Heart left ventricle (tissue), 16 donors: ENCODE measurements around the gene TMEM106B. TPM values are rescaled to one million over a fixed set of nuclear protein-coding genes. Genes with fewer than 3 reads are reported as not detected.
A peak's percentile ranks its signal among the peaks of the same experiment; 100 is the strongest.

Experiments used
- ATAC-seq, 4 donors: fragments of 200-7000 bp; cut with Tn5 transposase; one replicate each; pipeline ENCODE4 v1.9.1; 2020 to 2022; ENCODE audit warnings: moderate library complexity in 4 of 4, mild to moderate bottlenecking in 3 of 4, moderate number of reproducible peaks in 1 of 4
- DNase-seq, 5 donors: peaks; one replicate each; pipeline ENCODE4 v3.0.0-alpha.2; 2020
- H3K27ac ChIP-seq, 12 donors: fragments of 200-600 bp; sonication (generic) in 4 of 12; one replicate each; pipeline versions ENCODE4 v1.5.0 to v1.8.0; 2016 to 2022; ENCODE audit warnings: mild to moderate bottlenecking in 2 of 12
- H3K27me3 ChIP-seq, 9 donors: fragments of 200-600 bp; sonication (generic) in 2 of 9; one replicate each; pipeline versions ENCODE4 v1.5.1 to v1.8.0; 2016 to 2022; ENCODE audit warnings: mild to moderate bottlenecking in 3 of 9
- H3K36me3 ChIP-seq, 9 donors: fragments of 200-600 bp; sonication (generic) in 2 of 9; one replicate each; pipeline versions ENCODE4 v1.5.0 to v1.8.0; 2018 to 2022; ENCODE audit warnings: mild to moderate bottlenecking in 2 of 9
- H3K4me1 ChIP-seq, 12 donors: fragments of 200-600 bp; sonication (generic) in 4 of 12; one replicate each; pipeline versions ENCODE4 v1.5.0 to v1.8.0; 2016 to 2022; ENCODE audit warnings: mild to moderate bottlenecking in 3 of 12
- H3K4me3 ChIP-seq, 12 donors: fragments of 200-600 bp; sonication (generic) in 4 of 12; one replicate each; pipeline versions ENCODE4 v1.5.0 to v1.8.0; 2017 to 2022; ENCODE audit warnings: mild to moderate bottlenecking in 9 of 12, moderate library complexity in 4 of 12
- H3K9me3 ChIP-seq, 12 donors: fragments of 200-600 bp; sonication (generic) in 4 of 12; one replicate each; pipeline versions ENCODE4 v1.5.0 to v1.8.0; 2016 to 2022; ENCODE audit warnings: mild to moderate bottlenecking in 1 of 12
- POLR2A ChIP-seq, 2 donors: fragments of 450-650 bp; IDR thresholded peaks; one replicate each; pipeline ENCODE4 v1.6.1; 2017; ENCODE audit warnings: antibody characterized with exemption in 2 of 2, mild to moderate bottlenecking in 2 of 2, moderate library complexity in 2 of 2
- WGBS, 4 donors: extraction: QIAGEN DNeasy Blood & Tissue Kit in 2 of 4; methylation state at CpG; one replicate each; pipeline versions ENCODE4 v1.1.5 to v1.1.7; 2013 to 2018; 5-methylcytosine and 5-hydroxymethylcytosine counted together
- intact Hi-C, 10 donors: fragments of 100-400 bp; cut with DNase I; formaldehyde crosslinking; loops; one replicate each; pipeline versions ENCODE4 v1.11.1 to v1.14.2; 2022
- polyA plus RNA-seq, 2 donors: library from polyadenylated mRNA; stranded (reverse); fragments of 200-250 nt; gene quantifications; one replicate each; pipeline ENCODE4 v1.2.3, GENCODE V29; 2013
- total RNA-seq, 9 donors: library from RNA; depleted of rRNA in 2 of 9; stranded (reverse); fragments of >200 nt in 2 of 9; fragmentation: NEBNext Ultra II Directional in 3 of 9; extraction: Animal tissue kit (Norgen Biotek cat#: 25700) in 3 of 9; gene quantifications; one replicate each; pipeline versions ENCODE4 v1.1.0 to v1.2.4, GENCODE V29; 2016 to 2023
- TF ChIP-seq, protein P1 (sequence below), 12 donors: fragments of 200-600 bp; sonication (generic) in 4 of 12; IDR thresholded peaks; one replicate each; pipeline versions ENCODE4 v1.5.0 to v1.8.0; 2018 to 2022; ENCODE audit warnings: antibody characterized with exemption in 12 of 12, mild to moderate bottlenecking in 5 of 12
- donor health status: ischemic (EF 13 %, LVEDD 7.1; RV severe dilation, severe dysfunction).
- donor health status: healthy with polysubstance abuse.
- donor health status: DM: no; HTN: yes; CAD: no.
- donor health status: DM: no; HTN: no; CAD: no.
- donor health status: ischemic (EF 25% LVEDD 6.9; RV normal size, moderate dysfunction).
- donor health status: ischemic (EF 25% LVEDD 5.7; RV mildly dilated, moderate dysfunction).
- donor health status: healthy.
- donor health status: DM: yes; HTN: yes; CAD: no.
- donor health status: ischemic (EF 35%, LVEDD 5.7; RV mildly dilated, moderate dysfunction).
- donor health status: nonischemic (EF 11% LVEDD 7.7; RV severe dilation, severe dysfunction).
- donor health status: DM: yes; HTN: yes; CAD: no.
- donor health status: PGD.
- donor health status: ischemic (EF 29% LVEDD 5.4; RV normal size, mild dysfunction).
- donor health status: nonischemic (EF 23%, LVEDD 6.1; RV moderate dilation, normal function).

TMEM106B gene
- total and polyA plus RNA-seq, 11 donors = 11.5 to 54.1 (median 45.8) TPM

GRCh38 chr7:12210179-12211053, 678 bp upstream of the TMEM106B start:
- ATAC-seq (peak; percentile 35 to 63 (median 59)), DNase-seq (no peak)
- Histone ChIP-seq H3K36me3 (peaks cover 0 to 9% (median 5%) of the 10 kb centered on the region in 9 donors), H3K4me1 (peaks cover 0 to 22% (median 12%) of the 10 kb centered on the region in 12 donors), H3K27ac (peak overlapping the region; percentile 82 to 97 (median 94)), H3K27me3 (peaks cover 0 to 4% (median 0%) of the 10 kb centered on the region in 9 donors), H3K9me3 (no peaks in the 10 kb centered on the region), H3K4me3 (peak overlapping the region; percentile 57 to 91 (median 84))
- intact Hi-C loops = loop anchor here in 1 of 10 donors (10.0 kb wide), 1 partner anchor 376 kb away; the partner anchor contains the start of gene THSD7A
- 3 to 4% (median 3%) methylated on average over 26 of the region's 26 CpGs for WGBS, 4 donors
- TF ChIP-seq, protein P1, sequence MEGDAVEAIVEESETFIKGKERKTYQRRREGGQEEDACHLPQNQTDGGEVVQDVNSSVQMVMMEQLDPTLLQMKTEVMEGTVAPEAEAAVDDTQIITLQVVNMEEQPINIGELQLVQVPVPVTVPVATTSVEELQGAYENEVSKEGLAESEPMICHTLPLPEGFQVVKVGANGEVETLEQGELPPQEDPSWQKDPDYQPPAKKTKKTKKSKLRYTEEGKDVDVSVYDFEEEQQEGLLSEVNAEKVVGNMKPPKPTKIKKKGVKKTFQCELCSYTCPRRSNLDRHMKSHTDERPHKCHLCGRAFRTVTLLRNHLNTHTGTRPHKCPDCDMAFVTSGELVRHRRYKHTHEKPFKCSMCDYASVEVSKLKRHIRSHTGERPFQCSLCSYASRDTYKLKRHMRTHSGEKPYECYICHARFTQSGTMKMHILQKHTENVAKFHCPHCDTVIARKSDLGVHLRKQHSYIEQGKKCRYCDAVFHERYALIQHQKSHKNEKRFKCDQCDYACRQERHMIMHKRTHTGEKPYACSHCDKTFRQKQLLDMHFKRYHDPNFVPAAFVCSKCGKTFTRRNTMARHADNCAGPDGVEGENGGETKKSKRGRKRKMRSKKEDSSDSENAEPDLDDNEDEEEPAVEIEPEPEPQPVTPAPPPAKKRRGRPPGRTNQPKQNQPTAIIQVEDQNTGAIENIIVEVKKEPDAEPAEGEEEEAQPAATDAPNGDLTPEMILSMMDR (IDR thresholded peaks at IDR 0.05) = no peak
- TF ChIP-seq POLR2A (IDR thresholded peaks at IDR 0.05) = no peak

GRCh38 chr7:12211711-12212485, 804 bp downstream of the TMEM106B start:
- intact Hi-C loops = loop anchor here in 1 of 10 donors (10.0 kb wide), 1 partner anchor 377 kb away; the partner anchor contains the start of gene THSD7A
- H3K36me3 ChIP-seq = peaks cover 0 to 22% (median 17%) of the 10 kb centered on the region in 9 donors
- H3K9me3 ChIP-seq = no peaks in the 10 kb centered on the region
- TF ChIP-seq, protein P1 (IDR thresholded peaks at IDR 0.05) = no peak
- TF ChIP-seq POLR2A (IDR thresholded peaks at IDR 0.05) = no peak
- H3K4me1 ChIP-seq = peaks cover 0 to 22% (median 12%) of the 10 kb centered on the region in 12 donors
- no peaks in the 10 kb centered on the region for H3K27me3 ChIP-seq
- peak overlapping the region; percentile 57 to 91 (median 84) for H3K4me3 ChIP-seq
- 17 to 22% (median 19%) methylated on average over 9 of the region's 9 CpGs for WGBS, 4 donors
- ATAC-seq = no peak
- DNase-seq = no peak
- H3K27ac ChIP-seq = peak overlapping the region; percentile 82 to 97 (median 94)

DNA sequence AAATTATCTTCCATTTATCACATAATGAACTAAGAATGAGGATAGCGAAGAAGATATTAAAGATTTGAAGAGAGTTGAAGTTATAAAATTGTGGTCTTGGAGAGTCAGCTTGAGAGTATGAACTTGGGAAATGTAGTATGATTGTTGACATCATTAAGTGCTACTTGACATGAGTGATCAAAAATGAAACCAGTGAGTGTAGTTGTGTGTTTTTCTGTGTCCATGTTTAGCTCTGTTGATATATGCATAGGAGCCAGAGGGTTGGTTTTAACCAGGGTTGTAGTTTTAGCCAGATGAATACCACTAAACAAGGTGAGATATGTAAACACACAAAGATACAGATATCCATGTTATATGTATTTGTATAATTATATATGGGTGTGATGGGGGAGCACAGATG, 6.2 kb downstream of the TMEM106B start:
- peaks cover 0 to 70% (median 48%) of the 10 kb centered on the region in 9 donors for H3K36me3 ChIP-seq
- no peak for ATAC-seq

More for the DNA sequence above, 6.2 kb downstream of the TMEM106B start:
- TF ChIP-seq, protein P1 (IDR thresholded peaks at IDR 0.05) = no peak
- no peak for TF ChIP-seq POLR2A (IDR thresholded peaks at IDR 0.05)
- 94 to 99% (median 97%) methylated on average over 1 of the region's 1 CpG for WGBS, 4 donors
- Histone ChIP-seq H3K9me3 (no peaks in the 10 kb centered on the region), H3K27ac (no peak overlapping the region), H3K4me1 (peaks cover 0 to 31% (median 11%) of the 10 kb centered on the region in 12 donors), H3K27me3 (no peaks in the 10 kb centered on the region), H3K4me3 (no peak overlapping the region)
- intact Hi-C loops = loop anchor here in 1 of 10 donors (10.0 kb wide), 1 partner anchor 383 kb away; the partner anchor contains the start of gene THSD7A
- DNase-seq = no peak
